HepG2 (cell line): ENCODE data around the gene MSMP. TPM values are rescaled to one million over a fixed set of nuclear protein-coding genes. Genes with fewer than 3 reads are reported as not detected.

Source experiments
- KLF6 ChIP-seq: IDR thresholded peaks from 2 replicates; pipeline ENCODE4 v1.8.0; 2016; ENCODE audit warnings: missing biosample characterization, missing genetic modification reagents
- MBNL3 ChIP-seq: fragments of 250-450 bp; sonication (Bioruptor Pico); conservative IDR thresholded peaks from 2 replicates; pipeline ENCODE4 v1.8.0; 2022; ENCODE audit warnings: mild to moderate bottlenecking, inconsistent platforms
- SRSF1 ChIP-seq: fragments of 200-400 bp; formaldehyde crosslinking; optimal IDR thresholded peaks from 2 replicates; pipeline ENCODE3; 2017; ENCODE audit warnings: mild to moderate bottlenecking, low read depth, low read length, moderate library complexity
- TARDBP ChIP-seq: sonication (generic); formaldehyde crosslinking; IDR thresholded peaks from 2 replicates; pipeline ENCODE4 v1.8.0; 2022; ENCODE audit warnings: mild to moderate bottlenecking, missing genetic modification reagents
- TGIF2 ChIP-seq: IDR thresholded peaks from 2 replicates; pipeline ENCODE4 v1.6.1; 2016; ENCODE audit warnings: control low read depth, missing compliant biosample characterization
- ZKSCAN8 ChIP-seq: IDR thresholded peaks from 2 replicates; pipeline ENCODE4 v1.6.1; 2016; ENCODE audit warnings: borderline replicate concordance, missing genetic modification reagents, missing compliant biosample characterization
- ZNF331 ChIP-seq: sonication (generic); formaldehyde crosslinking; IDR thresholded peaks from 2 replicates; pipeline ENCODE4 v1.4.0; 2020; ENCODE audit warnings: missing genetic modification reagents
- ZNF33A ChIP-seq: sonication (generic); formaldehyde crosslinking; IDR thresholded peaks from 2 replicates; pipeline ENCODE4 v1.5.1; 2020; ENCODE audit warnings: missing genetic modification reagents, mild to moderate bottlenecking, moderate library complexity, borderline replicate concordance
- ZNF558 ChIP-seq: sonication (generic); formaldehyde crosslinking; IDR thresholded peaks from 2 replicates; pipeline ENCODE4 v1.9.0; 2022; ENCODE audit warnings: mild to moderate bottlenecking, missing genetic modification reagents, borderline replicate concordance
- polyA plus RNA-seq, 8 experiments: library from polyadenylated mRNA; depleted of rRNA in 3 of 8; stranded (reverse) in 7 of 8; unstranded in 1 of 8; fragments of >200 nt; fragmentation: Illumina TruSeq in 4 of 8; extraction: Trizol in 4 of 8; gene quantifications; 2 replicates each; pipeline versions ENCODE4 v1.2.1 to v1.2.3, GENCODE V29; 2011 to 2016; ENCODE audit warnings: low read depth in 4 of 8, missing spikeins in 1 of 8, mixed read lengths in 1 of 8; ENCODE audit not compliant: insufficient read depth in 1 of 8
- total RNA-seq, 5 experiments: library from RNA; depleted of rRNA; stranded (reverse); fragments of >200 nt; fragmentation: Illumina TruSeq; extraction: Trizol; gene quantifications; 2 replicates each; pipeline ENCODE4 v1.2.3, GENCODE V29; 2016; ENCODE audit warnings: low read depth in 1 of 5
- TF ChIP-seq, protein P1 (sequence below): sonication (generic); formaldehyde crosslinking; IDR thresholded peaks from 2 replicates; pipeline ENCODE4 v1.4.0; 2020; ENCODE audit warnings: missing genetic modification reagents
- TF ChIP-seq, protein P2 (sequence below): sonication (generic); formaldehyde crosslinking; IDR thresholded peaks from 2 replicates; pipeline ENCODE4 v1.4.0; 2020; ENCODE audit warnings: missing genetic modification reagents
- TF ChIP-seq, protein P3 (sequence below): fragments of 450-650 bp; IDR thresholded peaks from 2 replicates; pipeline ENCODE4 v1.6.1; 2017; ENCODE audit warnings: mild to moderate bottlenecking
- TF ChIP-seq, protein P4 (sequence below): IDR thresholded peaks from 2 replicates; pipeline ENCODE4 v1.4.0; 2020; ENCODE audit warnings: mild to moderate bottlenecking, missing genetic modification reagents
- TF ChIP-seq, protein P5 (sequence below): sonication (generic); formaldehyde crosslinking; IDR thresholded peaks from 2 replicates; pipeline ENCODE4 v1.5.0; 2020; ENCODE audit warnings: missing genetic modification reagents

MSMP gene
- total and polyA plus RNA-seq, 2 of the 13 experiments (the other 11 are each of a cell fraction or from before 2014, with no cell fraction given): 0.24 to 0.46 TPM

DNA sequence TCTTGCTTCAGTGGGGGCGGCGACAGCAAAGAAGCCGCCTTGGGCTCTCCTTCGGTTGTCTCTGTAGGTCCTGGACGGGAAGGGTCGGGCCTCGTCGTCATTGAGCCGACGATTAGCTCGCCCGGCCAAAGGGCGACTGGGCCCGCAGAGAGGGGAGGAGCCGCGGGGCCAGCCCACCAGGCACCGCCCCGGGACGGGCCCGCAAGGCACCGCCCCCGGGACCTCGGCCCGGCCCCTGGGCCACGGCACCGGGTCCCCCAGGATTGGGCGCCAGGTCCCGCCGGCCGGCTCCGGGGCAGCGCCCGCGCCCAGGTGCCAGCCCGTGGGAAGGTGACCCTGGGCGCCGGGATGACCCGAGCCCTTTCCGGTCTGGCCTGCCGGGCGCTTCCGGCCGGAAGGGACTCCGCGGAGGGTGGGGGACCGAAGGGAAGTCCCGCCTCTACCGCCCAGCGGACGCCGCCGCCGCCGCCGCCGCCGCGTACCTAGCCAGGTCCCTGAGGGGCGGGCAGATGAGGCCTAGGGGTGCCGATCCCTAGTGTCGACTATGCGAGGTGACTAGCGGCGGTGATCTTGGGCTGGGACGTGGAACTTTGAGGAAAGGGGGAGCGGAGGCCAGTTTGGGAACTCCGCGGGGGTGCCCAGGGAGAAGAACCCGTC lies 5.1 kb downstream of the MSMP start, which contains the start of the genes GBA2 and RGP1 (continued):
- TF ChIP-seq ZNF33A (CRISPR knock-in tag) (no peak), SRSF1 (no peak), ZNF331 (CRISPR knock-in tag) (no peak), MBNL3 (CRISPR knock-in tag) (no peak), TARDBP (no peak; the same call in 1 of the 2 replicates), ZNF558 (CRISPR knock-in tag) (no peak), KLF6 (CRISPR knock-in tag) (no peak; the same call in 1 of the 2 replicates), TGIF2 (no peak), ZKSCAN8 (no peak)
- TF ChIP-seq, protein P1, sequence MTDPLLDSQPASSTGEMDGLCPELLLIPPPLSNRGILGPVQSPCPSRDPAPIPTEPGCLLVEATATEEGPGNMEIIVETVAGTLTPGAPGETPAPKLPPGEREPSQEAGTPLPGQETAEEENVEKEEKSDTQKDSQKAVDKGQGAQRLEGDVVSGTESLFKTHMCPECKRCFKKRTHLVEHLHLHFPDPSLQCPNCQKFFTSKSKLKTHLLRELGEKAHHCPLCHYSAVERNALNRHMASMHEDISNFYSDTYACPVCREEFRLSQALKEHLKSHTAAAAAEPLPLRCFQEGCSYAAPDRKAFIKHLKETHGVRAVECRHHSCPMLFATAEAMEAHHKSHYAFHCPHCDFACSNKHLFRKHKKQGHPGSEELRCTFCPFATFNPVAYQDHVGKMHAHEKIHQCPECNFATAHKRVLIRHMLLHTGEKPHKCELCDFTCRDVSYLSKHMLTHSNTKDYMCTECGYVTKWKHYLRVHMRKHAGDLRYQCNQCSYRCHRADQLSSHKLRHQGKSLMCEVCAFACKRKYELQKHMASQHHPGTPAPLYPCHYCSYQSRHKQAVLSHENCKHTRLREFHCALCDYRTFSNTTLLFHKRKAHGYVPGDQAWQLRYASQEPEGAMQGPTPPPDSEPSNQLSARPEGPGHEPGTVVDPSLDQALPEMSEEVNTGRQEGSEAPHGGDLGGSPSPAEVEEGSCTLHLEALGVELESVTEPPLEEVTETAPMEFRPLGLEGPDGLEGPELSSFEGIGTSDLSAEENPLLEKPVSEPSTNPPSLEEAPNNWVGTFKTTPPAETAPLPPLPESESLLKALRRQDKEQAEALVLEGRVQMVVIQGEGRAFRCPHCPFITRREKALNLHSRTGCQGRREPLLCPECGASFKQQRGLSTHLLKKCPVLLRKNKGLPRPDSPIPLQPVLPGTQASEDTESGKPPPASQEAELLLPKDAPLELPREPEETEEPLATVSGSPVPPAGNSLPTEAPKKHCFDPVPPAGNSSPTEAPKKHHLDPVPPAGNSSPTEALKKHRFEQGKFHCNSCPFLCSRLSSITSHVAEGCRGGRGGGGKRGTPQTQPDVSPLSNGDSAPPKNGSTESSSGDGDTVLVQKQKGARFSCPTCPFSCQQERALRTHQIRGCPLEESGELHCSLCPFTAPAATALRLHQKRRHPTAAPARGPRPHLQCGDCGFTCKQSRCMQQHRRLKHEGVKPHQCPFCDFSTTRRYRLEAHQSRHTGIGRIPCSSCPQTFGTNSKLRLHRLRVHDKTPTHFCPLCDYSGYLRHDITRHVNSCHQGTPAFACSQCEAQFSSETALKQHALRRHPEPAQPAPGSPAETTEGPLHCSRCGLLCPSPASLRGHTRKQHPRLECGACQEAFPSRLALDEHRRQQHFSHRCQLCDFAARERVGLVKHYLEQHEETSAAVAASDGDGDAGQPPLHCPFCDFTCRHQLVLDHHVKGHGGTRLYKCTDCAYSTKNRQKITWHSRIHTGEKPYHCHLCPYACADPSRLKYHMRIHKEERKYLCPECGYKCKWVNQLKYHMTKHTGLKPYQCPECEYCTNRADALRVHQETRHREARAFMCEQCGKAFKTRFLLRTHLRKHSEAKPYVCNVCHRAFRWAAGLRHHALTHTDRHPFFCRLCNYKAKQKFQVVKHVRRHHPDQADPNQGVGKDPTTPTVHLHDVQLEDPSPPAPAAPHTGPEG: 0 out of 2 replicates have a peak, but pooled peaks have one; percentile 3
- TF ChIP-seq, protein P2, sequence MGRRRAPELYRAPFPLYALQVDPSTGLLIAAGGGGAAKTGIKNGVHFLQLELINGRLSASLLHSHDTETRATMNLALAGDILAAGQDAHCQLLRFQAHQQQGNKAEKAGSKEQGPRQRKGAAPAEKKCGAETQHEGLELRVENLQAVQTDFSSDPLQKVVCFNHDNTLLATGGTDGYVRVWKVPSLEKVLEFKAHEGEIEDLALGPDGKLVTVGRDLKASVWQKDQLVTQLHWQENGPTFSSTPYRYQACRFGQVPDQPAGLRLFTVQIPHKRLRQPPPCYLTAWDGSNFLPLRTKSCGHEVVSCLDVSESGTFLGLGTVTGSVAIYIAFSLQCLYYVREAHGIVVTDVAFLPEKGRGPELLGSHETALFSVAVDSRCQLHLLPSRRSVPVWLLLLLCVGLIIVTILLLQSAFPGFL (CRISPR knock-in tag): no peak
- TF ChIP-seq, protein P3, sequence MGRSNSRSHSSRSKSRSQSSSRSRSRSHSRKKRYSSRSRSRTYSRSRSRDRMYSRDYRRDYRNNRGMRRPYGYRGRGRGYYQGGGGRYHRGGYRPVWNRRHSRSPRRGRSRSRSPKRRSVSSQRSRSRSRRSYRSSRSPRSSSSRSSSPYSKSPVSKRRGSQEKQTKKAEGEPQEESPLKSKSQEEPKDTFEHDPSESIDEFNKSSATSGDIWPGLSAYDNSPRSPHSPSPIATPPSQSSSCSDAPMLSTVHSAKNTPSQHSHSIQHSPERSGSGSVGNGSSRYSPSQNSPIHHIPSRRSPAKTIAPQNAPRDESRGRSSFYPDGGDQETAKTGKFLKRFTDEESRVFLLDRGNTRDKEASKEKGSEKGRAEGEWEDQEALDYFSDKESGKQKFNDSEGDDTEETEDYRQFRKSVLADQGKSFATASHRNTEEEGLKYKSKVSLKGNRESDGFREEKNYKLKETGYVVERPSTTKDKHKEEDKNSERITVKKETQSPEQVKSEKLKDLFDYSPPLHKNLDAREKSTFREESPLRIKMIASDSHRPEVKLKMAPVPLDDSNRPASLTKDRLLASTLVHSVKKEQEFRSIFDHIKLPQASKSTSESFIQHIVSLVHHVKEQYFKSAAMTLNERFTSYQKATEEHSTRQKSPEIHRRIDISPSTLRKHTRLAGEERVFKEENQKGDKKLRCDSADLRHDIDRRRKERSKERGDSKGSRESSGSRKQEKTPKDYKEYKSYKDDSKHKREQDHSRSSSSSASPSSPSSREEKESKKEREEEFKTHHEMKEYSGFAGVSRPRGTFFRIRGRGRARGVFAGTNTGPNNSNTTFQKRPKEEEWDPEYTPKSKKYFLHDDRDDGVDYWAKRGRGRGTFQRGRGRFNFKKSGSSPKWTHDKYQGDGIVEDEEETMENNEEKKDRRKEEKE: no peak
- TF ChIP-seq, protein P4, sequence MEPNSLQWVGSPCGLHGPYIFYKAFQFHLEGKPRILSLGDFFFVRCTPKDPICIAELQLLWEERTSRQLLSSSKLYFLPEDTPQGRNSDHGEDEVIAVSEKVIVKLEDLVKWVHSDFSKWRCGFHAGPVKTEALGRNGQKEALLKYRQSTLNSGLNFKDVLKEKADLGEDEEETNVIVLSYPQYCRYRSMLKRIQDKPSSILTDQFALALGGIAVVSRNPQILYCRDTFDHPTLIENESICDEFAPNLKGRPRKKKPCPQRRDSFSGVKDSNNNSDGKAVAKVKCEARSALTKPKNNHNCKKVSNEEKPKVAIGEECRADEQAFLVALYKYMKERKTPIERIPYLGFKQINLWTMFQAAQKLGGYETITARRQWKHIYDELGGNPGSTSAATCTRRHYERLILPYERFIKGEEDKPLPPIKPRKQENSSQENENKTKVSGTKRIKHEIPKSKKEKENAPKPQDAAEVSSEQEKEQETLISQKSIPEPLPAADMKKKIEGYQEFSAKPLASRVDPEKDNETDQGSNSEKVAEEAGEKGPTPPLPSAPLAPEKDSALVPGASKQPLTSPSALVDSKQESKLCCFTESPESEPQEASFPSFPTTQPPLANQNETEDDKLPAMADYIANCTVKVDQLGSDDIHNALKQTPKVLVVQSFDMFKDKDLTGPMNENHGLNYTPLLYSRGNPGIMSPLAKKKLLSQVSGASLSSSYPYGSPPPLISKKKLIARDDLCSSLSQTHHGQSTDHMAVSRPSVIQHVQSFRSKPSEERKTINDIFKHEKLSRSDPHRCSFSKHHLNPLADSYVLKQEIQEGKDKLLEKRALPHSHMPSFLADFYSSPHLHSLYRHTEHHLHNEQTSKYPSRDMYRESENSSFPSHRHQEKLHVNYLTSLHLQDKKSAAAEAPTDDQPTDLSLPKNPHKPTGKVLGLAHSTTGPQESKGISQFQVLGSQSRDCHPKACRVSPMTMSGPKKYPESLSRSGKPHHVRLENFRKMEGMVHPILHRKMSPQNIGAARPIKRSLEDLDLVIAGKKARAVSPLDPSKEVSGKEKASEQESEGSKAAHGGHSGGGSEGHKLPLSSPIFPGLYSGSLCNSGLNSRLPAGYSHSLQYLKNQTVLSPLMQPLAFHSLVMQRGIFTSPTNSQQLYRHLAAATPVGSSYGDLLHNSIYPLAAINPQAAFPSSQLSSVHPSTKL (CRISPR knock-in tag): no peak; the same call in 1 of the 2 replicates
- TF ChIP-seq, protein P5, sequence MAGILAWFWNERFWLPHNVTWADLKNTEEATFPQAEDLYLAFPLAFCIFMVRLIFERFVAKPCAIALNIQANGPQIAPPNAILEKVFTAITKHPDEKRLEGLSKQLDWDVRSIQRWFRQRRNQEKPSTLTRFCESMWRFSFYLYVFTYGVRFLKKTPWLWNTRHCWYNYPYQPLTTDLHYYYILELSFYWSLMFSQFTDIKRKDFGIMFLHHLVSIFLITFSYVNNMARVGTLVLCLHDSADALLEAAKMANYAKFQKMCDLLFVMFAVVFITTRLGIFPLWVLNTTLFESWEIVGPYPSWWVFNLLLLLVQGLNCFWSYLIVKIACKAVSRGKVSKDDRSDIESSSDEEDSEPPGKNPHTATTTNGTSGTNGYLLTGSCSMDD (CRISPR knock-in tag): no peak
